ENCODE measurements around the gene PHAF1.

PHAF1 gene

DNA sequence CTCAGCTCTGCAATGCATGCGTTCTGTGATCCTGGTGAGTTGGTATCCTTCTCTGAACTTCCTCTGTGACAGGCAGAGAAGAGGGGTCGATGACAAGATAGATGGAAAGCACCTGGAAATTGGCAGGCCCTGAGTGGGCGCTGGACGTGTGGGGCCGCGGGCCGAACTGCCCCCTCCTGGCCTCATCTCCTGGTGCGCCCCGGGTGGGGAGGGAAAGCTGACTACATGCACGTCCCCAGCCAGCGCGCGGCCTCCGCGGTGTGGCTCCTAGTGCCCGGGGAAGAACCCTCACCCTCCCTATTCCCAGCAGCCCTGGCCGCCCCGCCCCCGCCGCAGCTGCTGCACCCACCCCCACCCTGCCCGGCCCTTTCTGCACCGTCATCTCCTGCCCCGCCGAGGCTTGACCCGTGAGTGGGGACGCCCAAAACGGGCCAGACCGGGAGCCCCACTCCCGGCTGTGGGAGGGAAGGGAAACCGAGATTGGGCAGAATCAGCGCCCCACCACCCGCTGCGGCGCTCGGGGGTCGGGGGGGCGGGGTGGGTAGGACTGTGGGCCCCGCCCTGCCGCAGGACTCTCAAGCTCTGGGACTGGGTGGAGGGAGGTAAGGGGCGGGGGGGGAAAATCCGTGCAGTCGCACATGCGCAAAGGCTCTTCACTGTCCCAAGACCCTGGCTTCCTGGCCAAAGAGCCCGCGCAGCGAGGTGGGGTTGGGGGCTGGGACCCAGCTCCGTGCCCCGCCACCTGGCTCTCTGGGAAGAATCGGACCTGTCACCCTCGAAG lies 60.6 kb downstream of the PHAF1 start, which contains the start of gene NOL3:
Gene NOL3 (plus strand): TSS at position 371 of the 781 bp plus-strand sequence.
- no peak for DNase-seq (ENCODE audit: low read depth)
- peak within 1 kb of the TSS; percentile 50 for H3K4me3 ChIP-seq (ENCODE audit: control insufficient read depth, low read depth, low read length)
- TF ChIP-seq, protein P1, sequence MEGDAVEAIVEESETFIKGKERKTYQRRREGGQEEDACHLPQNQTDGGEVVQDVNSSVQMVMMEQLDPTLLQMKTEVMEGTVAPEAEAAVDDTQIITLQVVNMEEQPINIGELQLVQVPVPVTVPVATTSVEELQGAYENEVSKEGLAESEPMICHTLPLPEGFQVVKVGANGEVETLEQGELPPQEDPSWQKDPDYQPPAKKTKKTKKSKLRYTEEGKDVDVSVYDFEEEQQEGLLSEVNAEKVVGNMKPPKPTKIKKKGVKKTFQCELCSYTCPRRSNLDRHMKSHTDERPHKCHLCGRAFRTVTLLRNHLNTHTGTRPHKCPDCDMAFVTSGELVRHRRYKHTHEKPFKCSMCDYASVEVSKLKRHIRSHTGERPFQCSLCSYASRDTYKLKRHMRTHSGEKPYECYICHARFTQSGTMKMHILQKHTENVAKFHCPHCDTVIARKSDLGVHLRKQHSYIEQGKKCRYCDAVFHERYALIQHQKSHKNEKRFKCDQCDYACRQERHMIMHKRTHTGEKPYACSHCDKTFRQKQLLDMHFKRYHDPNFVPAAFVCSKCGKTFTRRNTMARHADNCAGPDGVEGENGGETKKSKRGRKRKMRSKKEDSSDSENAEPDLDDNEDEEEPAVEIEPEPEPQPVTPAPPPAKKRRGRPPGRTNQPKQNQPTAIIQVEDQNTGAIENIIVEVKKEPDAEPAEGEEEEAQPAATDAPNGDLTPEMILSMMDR (IDR thresholded peaks at IDR 0.05; ENCODE audit: control insufficient read depth, insufficient read depth, low read depth, low read length, missing control alignments): peak; percentile 14

DNA sequence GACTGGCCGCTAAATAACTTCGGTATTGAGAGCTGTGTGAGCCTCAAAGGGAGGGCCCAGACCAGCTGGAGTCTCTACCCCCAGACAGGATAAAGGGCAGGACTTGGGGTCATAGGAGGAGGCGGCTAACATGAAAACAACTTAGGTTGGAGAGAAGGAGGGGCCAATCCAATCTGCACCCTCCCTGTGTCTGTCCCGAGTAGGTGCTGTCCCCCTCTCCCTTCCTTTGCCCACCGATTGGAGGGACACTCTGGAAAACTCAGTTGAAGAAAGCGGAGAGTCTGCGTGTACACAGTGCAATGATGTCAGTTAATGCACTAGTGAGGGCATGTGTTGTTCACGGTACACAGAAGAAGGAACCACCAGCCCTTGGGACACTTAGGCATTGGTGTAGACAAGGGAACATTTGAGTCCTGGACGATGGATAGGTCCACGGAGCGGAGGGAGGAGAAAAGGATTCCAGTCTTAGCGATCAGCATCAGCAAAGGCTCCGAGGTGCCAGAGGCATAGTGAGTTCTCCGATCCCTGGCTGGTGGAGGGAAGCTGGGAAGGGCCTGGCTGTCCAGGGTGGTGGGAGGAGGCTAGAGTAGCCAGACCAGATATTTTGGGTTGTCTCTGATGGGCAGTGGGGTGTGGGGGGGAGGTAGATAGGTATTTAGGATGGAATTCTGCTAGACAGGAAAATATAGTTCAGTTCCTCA lies 61.4 kb downstream of the PHAF1 start:
- DNase-seq (ENCODE audit: low read depth): no peak
- H3K4me3 ChIP-seq (ENCODE audit: control insufficient read depth, low read depth, low read length): peak overlapping the region; percentile 50
- TF ChIP-seq, protein P1 (IDR thresholded peaks at IDR 0.05; ENCODE audit: control insufficient read depth, insufficient read depth, low read depth, low read length, missing control alignments): no peak

DNA sequence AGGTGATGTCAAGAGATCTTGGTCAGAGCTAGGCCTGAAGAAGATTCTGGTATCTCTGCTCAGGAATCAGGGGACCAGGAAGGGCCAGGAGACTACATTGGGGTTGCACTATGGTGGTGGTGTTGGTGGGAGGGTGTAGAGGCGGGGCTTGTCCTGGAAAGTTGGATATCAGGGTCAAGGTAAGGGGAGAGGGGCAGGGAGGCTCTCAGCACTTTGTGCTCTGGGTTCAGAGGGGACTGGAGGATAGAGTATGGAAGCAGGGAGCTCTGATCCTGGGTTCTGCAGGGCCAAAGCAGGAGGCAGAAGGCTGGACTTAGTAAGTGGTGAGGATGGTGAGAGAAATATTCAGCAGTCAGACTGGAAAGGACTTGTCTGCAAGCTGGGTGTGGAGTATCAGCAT lies 63.6 kb downstream of the PHAF1 start:
- H3K4me3 ChIP-seq (ENCODE audit: control insufficient read depth, low read depth, low read length): peak overlapping the region; percentile 66
- TF ChIP-seq, protein P1 (IDR thresholded peaks at IDR 0.05; ENCODE audit: control insufficient read depth, insufficient read depth, low read depth, low read length, missing control alignments): no peak
- no peak for DNase-seq (ENCODE audit: low read depth)

DNA sequence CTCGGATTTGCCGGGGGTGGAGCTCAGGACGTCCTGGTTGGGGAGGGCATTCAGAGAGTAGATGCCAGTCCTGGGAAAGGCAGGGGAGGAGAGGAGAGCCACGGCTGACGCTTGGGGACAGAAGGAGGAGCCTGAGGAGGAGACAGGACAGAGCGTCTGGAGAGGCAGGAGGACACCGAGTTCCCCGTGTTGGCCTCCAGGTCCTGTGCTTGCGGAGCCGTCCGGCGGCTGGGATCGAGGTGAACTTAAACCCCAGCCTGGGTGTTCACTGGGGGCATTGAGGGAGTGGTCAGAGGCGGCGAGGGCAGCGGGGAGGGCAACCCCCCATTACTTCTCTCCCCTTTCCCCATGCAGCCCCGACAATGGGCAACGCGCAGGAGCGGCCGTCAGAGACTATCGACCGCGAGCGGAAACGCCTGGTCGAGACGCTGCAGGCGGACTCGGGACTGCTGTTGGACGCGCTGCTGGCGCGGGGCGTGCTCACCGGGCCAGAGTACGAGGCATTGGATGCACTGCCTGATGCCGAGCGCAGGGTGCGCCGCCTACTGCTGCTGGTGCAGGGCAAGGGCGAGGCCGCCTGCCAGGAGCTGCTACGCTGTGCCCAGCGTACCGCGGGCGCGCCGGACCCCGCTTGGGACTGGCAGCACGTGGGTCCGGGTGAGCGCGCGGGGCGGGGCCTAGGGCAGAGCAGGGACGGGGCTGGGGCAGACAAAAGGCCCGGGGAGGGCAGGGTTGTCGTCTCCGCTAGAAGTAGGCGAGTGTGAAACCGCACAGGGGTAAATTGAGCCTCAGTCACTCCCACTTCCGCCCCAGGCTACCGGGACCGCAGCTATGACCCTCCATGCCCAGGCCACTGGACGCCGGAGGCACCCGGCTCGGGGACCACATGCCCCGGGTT lies 64.3 kb downstream of the PHAF1 start:
- DNase-seq (ENCODE audit: low read depth): no peak
- H3K4me3 ChIP-seq (ENCODE audit: control insufficient read depth, low read depth, low read length): peak overlapping the region; percentile 66
- TF ChIP-seq, protein P1 (IDR thresholded peaks at IDR 0.05; ENCODE audit: control insufficient read depth, insufficient read depth, low read depth, low read length, missing control alignments): peak; percentile 41

DNA sequence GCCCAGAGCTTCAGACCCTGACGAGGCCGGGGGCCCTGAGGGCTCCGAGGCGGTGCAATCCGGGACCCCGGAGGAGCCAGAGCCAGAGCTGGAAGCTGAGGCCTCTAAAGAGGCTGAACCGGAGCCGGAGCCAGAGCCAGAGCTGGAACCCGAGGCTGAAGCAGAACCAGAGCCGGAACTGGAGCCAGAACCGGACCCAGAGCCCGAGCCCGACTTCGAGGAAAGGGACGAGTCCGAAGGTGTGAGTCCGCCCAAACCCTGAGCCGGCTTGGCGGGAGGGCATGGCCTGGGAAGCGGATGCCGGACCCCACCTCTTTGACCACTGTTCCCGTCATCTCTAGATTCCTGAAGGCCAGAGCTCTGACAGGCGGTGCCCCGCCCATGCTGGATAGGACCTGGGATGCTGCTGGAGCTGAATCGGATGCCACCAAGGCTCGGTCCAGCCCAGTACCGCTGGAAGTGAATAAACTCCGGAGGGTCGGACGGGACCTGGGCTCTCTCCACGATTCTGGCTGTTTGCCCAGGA lies 65.0 kb downstream of the PHAF1 start:
- peak overlapping the region; percentile 66; the same call in 1 of the 2 replicates for H3K4me3 ChIP-seq (ENCODE audit: control insufficient read depth, low read depth, low read length)
- no peak for DNase-seq (ENCODE audit: low read depth)
- TF ChIP-seq, protein P1 (IDR thresholded peaks at IDR 0.05; ENCODE audit: control insufficient read depth, insufficient read depth, low read depth, low read length, missing control alignments): no peak

DNA sequence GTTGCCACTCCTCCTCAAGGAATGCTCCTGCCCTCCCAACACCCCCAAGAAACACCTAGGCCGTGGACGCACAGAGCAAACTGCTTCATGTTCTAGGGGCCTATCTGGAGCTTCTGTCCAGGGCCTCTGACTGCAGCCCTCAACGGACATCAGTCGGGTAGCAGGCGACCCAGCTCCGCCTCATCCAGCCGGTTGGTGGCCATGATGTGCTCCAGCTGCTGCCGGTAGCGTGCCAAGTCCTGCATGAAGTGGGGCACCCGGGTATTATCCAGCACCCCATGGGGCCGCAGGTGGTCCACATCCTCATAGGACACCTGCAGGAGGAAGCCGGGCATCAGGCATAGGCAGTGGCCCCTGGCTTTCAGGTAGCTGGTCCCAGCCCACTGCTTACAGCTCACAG lies 66.9 kb downstream of the PHAF1 start:
- H3K4me3 ChIP-seq (ENCODE audit: control insufficient read depth, low read depth, low read length): no peak overlapping the region
- no peak for DNase-seq (ENCODE audit: low read depth)
- TF ChIP-seq, protein P1 (IDR thresholded peaks at IDR 0.05; ENCODE audit: control insufficient read depth, insufficient read depth, low read depth, low read length, missing control alignments): no peak

Data from AG09309 (cell line).